GM12878 (cell line): ENCODE results near the gene THRA. TPM values are rescaled to one million over a fixed set of nuclear protein-coding genes. Genes with fewer than 3 reads are reported as not detected.

Experiments used
- ATAC-seq: fragments of 200-7000 bp; cut with Tn5 transposase; 3 replicates; pipeline ENCODE4 v1.9.1; 2020; ENCODE audit warnings: mild to moderate bottlenecking, moderate library complexity
- BruUV-seq: library from RNA; stranded (reverse); fragments of 400-500 nt; replicated peaks from 2 replicates; lab custom pipeline; 2021; lab: Mats Ljungman, UMichigan
- CTCF ChIA-PET: fragments of 300-600 bp; sonication (Branson Sonifier 250); formaldehyde crosslinking; extraction: SDS; loops from one replicate; lab custom pipeline; 2021; ENCODE audit warnings: inconsistent platforms; lab: Yijun Ruan, JAX
- POLR2A ChIA-PET: fragments of 350-600 bp; formaldehyde crosslinking; extraction: SDS; loops from one replicate; lab custom pipeline; 2021; ENCODE audit warnings: inconsistent platforms; lab: Charles Lee
- RAD21 ChIA-PET: fragments of 300-600 bp; sonication (Branson Sonifier 250); formaldehyde crosslinking; loops from one replicate; lab custom pipeline; 2023; ENCODE audit warnings: antibody characterized with exemption; ENCODE audit not compliant: unreplicated experiment; lab: Charles Lee
- SMC1A ChIA-PET: fragments of 300-600 bp; sonication (Branson Sonifier 250); formaldehyde crosslinking; loops from one replicate; lab custom pipeline; 2023; ENCODE audit not compliant: unreplicated experiment, uncharacterized antibody; lab: Charles Lee
- DNase-seq: peaks from one replicate; pipeline ENCODE4 v3.0.0-alpha.2; 2011; ENCODE audit warnings: low read depth, low spot score
- FAIRE-seq: peaks from 3 replicates; lab custom pipeline; 2011; peaks lifted over from hg19 to GRCh38; lab: Jason Lieb, UNC
- H2AFZ ChIP-seq: 2 replicates; pipeline ENCODE4 v1.6.0; 2011; ENCODE audit warnings: low read depth, low read length, control low read depth; ENCODE audit not compliant: control insufficient read depth
- H3K27ac ChIP-seq: 2 replicates; pipeline ENCODE4 v1.5.1; 2011; ENCODE audit warnings: control low read depth; ENCODE audit not compliant: control insufficient read depth, insufficient read depth
- H3K27me3 ChIP-seq, 2 experiments: replicated peaks in 1 of 2; 2 replicates each; pipeline versions ENCODE4 v1.6.0 to v1.6.1; 2011; ENCODE audit warnings: low read length in 1 of 2; ENCODE audit not compliant: control insufficient read depth in 2 of 2, insufficient read depth in 2 of 2
- H3K36me3 ChIP-seq, 2 experiments: 2 replicates each; pipeline ENCODE4 v1.5.1; 2011; ENCODE audit warnings: low read length in 1 of 2; ENCODE audit not compliant: control insufficient read depth in 2 of 2, insufficient read depth in 2 of 2
- H3K4me1 ChIP-seq: 2 replicates; pipeline ENCODE4 v1.6.1; 2011; ENCODE audit warnings: mild to moderate bottlenecking, low read length, moderate library complexity, mixed read lengths; ENCODE audit not compliant: control insufficient read depth, insufficient read depth
- H3K4me2 ChIP-seq: 2 replicates; pipeline ENCODE4 v1.6.0; 2011; ENCODE audit warnings: control low read depth; ENCODE audit not compliant: control insufficient read depth, insufficient read depth
- H3K4me3 ChIP-seq: fragments of 200-600 bp; sonication (generic); 2 replicates; pipeline ENCODE4 v1.5.1; 2016
- H3K79me2 ChIP-seq: 2 replicates; pipeline ENCODE4 v1.6.0; 2011; ENCODE audit warnings: low read length; ENCODE audit not compliant: control insufficient read depth, insufficient read depth
- H3K9ac ChIP-seq: 2 replicates; pipeline ENCODE4 v1.8.0; 2011; ENCODE audit warnings: low read length, control low read depth, mixed read lengths; ENCODE audit not compliant: control insufficient read depth, insufficient read depth
- H3K9me3 ChIP-seq: replicated peaks from 3 replicates; pipeline ENCODE4 v1.5.1; 2011; ENCODE audit warnings: mild to moderate bottlenecking, low read length; ENCODE audit not compliant: control insufficient read depth, insufficient read depth
- H4K20me1 ChIP-seq: 2 replicates; pipeline ENCODE4 v1.6.0; 2011; ENCODE audit not compliant: control insufficient read depth, insufficient read depth
- CUX1 ChIP-seq: IDR thresholded peaks from 2 replicates; pipeline ENCODE4 v1.6.1; 2012; ENCODE audit warnings: improper control_type of control experiment, low read depth, low read length; ENCODE audit not compliant: insufficient replicate concordance
- IKZF2 ChIP-seq, 2 experiments: fragments of 450-650 bp; IDR thresholded peaks; 2 replicates each; pipeline ENCODE4 v1.6.1; 2017; ENCODE audit warnings: mild to moderate bottlenecking in 2 of 2, moderate library complexity in 2 of 2
- KLF5 ChIP-seq: fragments of 450-650 bp; IDR thresholded peaks from 2 replicates; pipeline ENCODE4 v1.6.1; 2014; ENCODE audit warnings: mild to moderate bottlenecking; ENCODE audit not compliant: partially characterized antibody
- MTA2 ChIP-seq: fragments of 450-650 bp; IDR thresholded peaks from 2 replicates; pipeline ENCODE4 v1.6.1; 2016; ENCODE audit warnings: low read depth, mild to moderate bottlenecking, moderate library complexity
- RUNX3 ChIP-seq: IDR thresholded peaks from 2 replicates; pipeline ENCODE4 v1.6.1; 2012; ENCODE audit warnings: low read length, inconsistent platforms
- ZBTB40 ChIP-seq: fragments of 450-650 bp; IDR thresholded peaks from 2 replicates; pipeline ENCODE4 v1.6.1; 2016; ENCODE audit warnings: mild to moderate bottlenecking, moderate library complexity, borderline replicate concordance
- ZNF687 ChIP-seq: fragments of 450-650 bp; IDR thresholded peaks from 2 replicates; pipeline ENCODE4 v1.6.1; 2017; ENCODE audit warnings: mild to moderate bottlenecking, moderate library complexity
- ZZZ3 ChIP-seq: IDR thresholded peaks from 2 replicates; pipeline ENCODE4 v1.6.1; 2011; ENCODE audit warnings: low read depth; ENCODE audit not compliant: control insufficient read depth, insufficient read length
- WGBS: methylation state at CpG from one replicate; pipeline ENCODE4 v1.1.6; 2016; ENCODE audit warnings: low lambda C conversion rate; ENCODE audit not compliant: insufficient replicate concordance, insufficient coverage; ENCODE audit errors: missing lambda C conversion rate; 5-methylcytosine and 5-hydroxymethylcytosine counted together
- in situ Hi-C: fragments of 300-500 bp; cut with MboI; formaldehyde crosslinking; loops from 9 replicates; pipeline ENCODE4 v1.14.3; 2018; ENCODE audit warnings: mixed read lengths
- intact Hi-C: fragments of 100-400 bp; cut with micrococcal nuclease; formaldehyde crosslinking; loops from one replicate; pipeline ENCODE4 v1.14.2; 2022; ENCODE audit not compliant: unreplicated experiment
- polyA plus RNA-seq, 11 experiments: library from polyadenylated mRNA; depleted of rRNA in 4 of 11; unstranded in 6 of 11; stranded (reverse) in 5 of 11; fragments of >200 nt; fragmentation: Nextera tagmentation in 4 of 11; fragmentation: Illumina TruSeq in 1 of 11; extraction: Ambion mirVana in 4 of 11; extraction: Trizol in 1 of 11; gene quantifications; 1 replicate in 1 of 11; 2 replicates in 10 of 11; pipeline versions ENCODE4 v1.2.1 to v1.2.3, GENCODE V29; 2011 to 2016; ENCODE audit warnings: inconsistent platforms in 2 of 11, missing spikeins in 2 of 11, low read depth in 1 of 11
- total RNA-seq, 4 experiments: library from RNA; depleted of rRNA in 3 of 4; stranded (reverse); fragments of >200 nt in 3 of 4; fragmentation: Illumina TruSeq in 1 of 4; extraction: Trizol in 1 of 4; gene quantifications; 2 replicates each; pipeline versions ENCODE4 v1.2.1 to v1.2.3, GENCODE V29; 2013 to 2021

THRA gene
- total and polyA plus RNA-seq, 10 of the 15 experiments (the other 5 are each of a cell fraction or from before 2014, with no cell fraction given): 0.03 to 2.0 (median 0.64) TPM

- no peak for DNase-seq
- no peaks in the 10 kb centered on the region for H4K20me1 ChIP-seq
- peaks cover 21 to 22% of the 10 kb centered on the region in 2 experiments; a peak in 3 of 4 replicates for H3K36me3 ChIP-seq
- ATAC-seq: no peak
- ChIA-PET CTCF (interaction anchor here (0.8 to 2.4 kb wide), 3 partner anchors 20 to 79 kb away, joined by 3 to 6 read pairs (median 3); no protein-coding TSS in a partner anchor), SMC1A (no interaction called here), RAD21 (no interaction called here), POLR2A (no interaction called here)
- no peak overlapping the region for H3K4me2 ChIP-seq
- H3K4me1 ChIP-seq: no peaks in the 10 kb centered on the region
- H3K9ac ChIP-seq: no peak overlapping the region
- no peak overlapping the region for H3K27ac ChIP-seq
- H3K79me2 ChIP-seq: no peaks in the 10 kb centered on the region
- no peak for FAIRE-seq
- intact Hi-C loops: no loop called here
- H3K27me3 ChIP-seq: no peaks in the 10 kb centered on the region
- in situ Hi-C loops: no loop called here
- 84% methylated on average over 20 of the region's 23 CpGs for WGBS
- H3K4me3 ChIP-seq: no peak overlapping the region
- no peaks in the 10 kb centered on the region for H3K9me3 ChIP-seq
- no TSS peak for BruUV-seq
- no peak overlapping the region for H2AFZ ChIP-seq
- TF ChIP-seq ZNF687: no peak
- no peak for TF ChIP-seq KLF5
- no peak for TF ChIP-seq MTA2
- no peak for TF ChIP-seq RUNX3
- TF ChIP-seq CUX1: no peak
- no peak for TF ChIP-seq ZZZ3
- TF ChIP-seq ZBTB40: no peak
- no peak for TF ChIP-seq IKZF2 (IDR thresholded peaks at IDR 0.05)
Observed at GRCh38 chr17:40032322-40033320, 30.1 kb upstream of the THRA start.
